ENCODE measurements around the gene GDPD1.
"Not testable (repeated sequence)": the region's sequence is repeated elsewhere in the genome, so short reads cannot be mapped to it uniquely, and the experiment has no call there.

GDPD1 gene

GRCh38 chr17:59254742-59255141 lies 34.4 kb downstream of the GDPD1 start:
- no peak for DNase-seq

- DNase-seq, result no peak
Measured at GRCh38 chr17:59257101-59257500, 36.8 kb downstream of the GDPD1 start.

GRCh38 chr17:59260722-59261121 lies 40.4 kb downstream of the GDPD1 start:
- DNase-seq, result no peak

- peak in 2 of 3 donors; percentile 18 to 41 for DNase-seq
Measured at GRCh38 chr17:59266745-59267144, 46.4 kb downstream of the GDPD1 start.

GRCh38 chr17:59267776-59268175 lies 47.5 kb downstream of the GDPD1 start:
- DNase-seq, result no peak

GRCh38 chr17:59275618-59276017 lies 55.3 kb downstream of the GDPD1 start:
- no peak for DNase-seq

GRCh38 chr17:59277031-59277430 lies 56.7 kb downstream of the GDPD1 start:
- DNase-seq, result peak; percentile 65 to 87 (median 82)

- peak; percentile 46 to 69 (median 68) for DNase-seq
Measured at GRCh38 chr17:59278406-59278805, 58.1 kb downstream of the GDPD1 start.

GRCh38 chr17:59284317-59284716 lies 64.0 kb downstream of the GDPD1 start:
- no peak for DNase-seq

GRCh38 chr17:59287452-59287851 lies 67.1 kb downstream of the GDPD1 start:
- DNase-seq, result peak in 2 of 3 donors; percentile 56 to 77

- peak in 2 of 3 donors; percentile 19 to 47 for DNase-seq
Measured at GRCh38 chr17:59287891-59288290, 67.6 kb downstream of the GDPD1 start.

- no peak for DNase-seq
Measured at GRCh38 chr17:59289981-59290301, 69.6 kb downstream of the GDPD1 start.

GRCh38 chr17:59290302-59290998 lies 70.1 kb downstream of the GDPD1 start:
- not testable (repeated sequence) for DNase-seq

GRCh38 chr17:59292174-59292523 lies 71.8 kb downstream of the GDPD1 start:
- DNase-seq, result no peak

GRCh38 chr17:59296190-59296589 lies 75.9 kb downstream of the GDPD1 start:
- no peak for DNase-seq

- no peak for DNase-seq
Measured at GRCh38 chr17:59298521-59298920, 78.2 kb downstream of the GDPD1 start.

- no peak for DNase-seq
Measured at GRCh38 chr17:59299400-59300092, 79.2 kb downstream of the GDPD1 start.

GRCh38 chr17:59300941-59301340 lies 80.6 kb downstream of the GDPD1 start:
- DNase-seq, result peak; percentile 28 to 55 (median 54)

- DNase-seq, result no peak
Measured at GRCh38 chr17:59304811-59305210, 84.5 kb downstream of the GDPD1 start.

- no peak for DNase-seq
Measured at GRCh38 chr17:59310263-59310920, 90.1 kb downstream of the GDPD1 start.

- peak; percentile 76 to 86 (median 83) for DNase-seq
Measured at GRCh38 chr17:59311051-59311468, 90.7 kb downstream of the GDPD1 start.

- DNase-seq, result not testable (repeated sequence)
Measured at GRCh38 chr17:59311521-59311920, 91.2 kb downstream of the GDPD1 start.

GRCh38 chr17:59315866-59316265 lies 95.6 kb downstream of the GDPD1 start:
- DNase-seq, result peak in 2 of 3 donors; percentile 37 to 40

All from suppressor macrophage treated with lipopolysaccharide for 1 hour (primary cell).